Upper lobe of left lung (tissue), 4 donors: ENCODE data around the gene YLPM1.

Source experiments
- EP300 ChIP-seq, 4 donors: sonication (generic); formaldehyde crosslinking; IDR thresholded peaks; one replicate each; pipeline ENCODE4 v1.5.1; 2017; ENCODE audit warnings: antibody characterized with exemption in 4 of 4, control low read depth in 2 of 4
- POLR2A ChIP-seq, 4 donors: fragments of 450-650 bp; IDR thresholded peaks; one replicate each; pipeline ENCODE4 v1.5.1; 2016 to 2017; ENCODE audit warnings: antibody characterized with exemption in 4 of 4, mild to moderate bottlenecking in 2 of 4
- POLR2AphosphoS5 ChIP-seq, 2 donors: sonication (generic); formaldehyde crosslinking; IDR thresholded peaks; one replicate each; pipeline ENCODE4 v1.5.1; 2017; ENCODE audit warnings: antibody characterized with exemption in 2 of 2
- TF ChIP-seq, protein P1 (sequence below), 6 experiments: fragments of 450-650 bp in 4 of 6; fragments of 200-600 bp in 2 of 6; sonication (generic) in 2 of 6; IDR thresholded peaks; one replicate each; pipeline ENCODE4 v1.5.1; 2016 to 2019; ENCODE audit warnings: antibody characterized with exemption in 6 of 6

DNA sequence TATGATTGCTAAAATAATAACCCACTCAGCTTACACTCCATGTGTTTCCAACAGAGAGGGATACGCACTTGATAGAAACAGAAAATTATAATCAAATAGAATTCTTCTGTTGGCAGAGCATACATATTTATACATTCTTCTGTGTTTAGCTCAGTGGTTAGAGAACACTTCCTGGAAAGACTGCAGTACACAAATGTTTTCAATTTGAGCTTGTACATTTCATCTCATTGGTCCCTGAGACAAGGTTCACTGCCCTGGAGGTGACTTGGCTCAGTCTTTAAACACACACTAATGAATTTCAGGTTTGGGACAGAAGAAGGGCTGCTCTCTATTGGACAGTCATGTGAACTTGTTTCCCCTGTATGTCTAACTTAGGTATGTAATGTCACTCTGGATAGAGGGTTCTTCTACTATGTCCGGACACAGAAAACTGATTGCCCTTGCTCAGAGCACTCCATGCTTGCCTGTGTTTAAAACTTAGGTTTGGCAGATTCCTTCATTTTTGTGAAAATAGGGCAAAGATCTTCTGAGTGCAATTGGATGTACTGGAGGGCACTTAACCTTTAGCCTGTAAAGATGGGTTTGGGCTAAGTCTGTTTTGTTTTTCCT lies 89.9 kb downstream of the YLPM1 start:
- TF ChIP-seq, protein P1, sequence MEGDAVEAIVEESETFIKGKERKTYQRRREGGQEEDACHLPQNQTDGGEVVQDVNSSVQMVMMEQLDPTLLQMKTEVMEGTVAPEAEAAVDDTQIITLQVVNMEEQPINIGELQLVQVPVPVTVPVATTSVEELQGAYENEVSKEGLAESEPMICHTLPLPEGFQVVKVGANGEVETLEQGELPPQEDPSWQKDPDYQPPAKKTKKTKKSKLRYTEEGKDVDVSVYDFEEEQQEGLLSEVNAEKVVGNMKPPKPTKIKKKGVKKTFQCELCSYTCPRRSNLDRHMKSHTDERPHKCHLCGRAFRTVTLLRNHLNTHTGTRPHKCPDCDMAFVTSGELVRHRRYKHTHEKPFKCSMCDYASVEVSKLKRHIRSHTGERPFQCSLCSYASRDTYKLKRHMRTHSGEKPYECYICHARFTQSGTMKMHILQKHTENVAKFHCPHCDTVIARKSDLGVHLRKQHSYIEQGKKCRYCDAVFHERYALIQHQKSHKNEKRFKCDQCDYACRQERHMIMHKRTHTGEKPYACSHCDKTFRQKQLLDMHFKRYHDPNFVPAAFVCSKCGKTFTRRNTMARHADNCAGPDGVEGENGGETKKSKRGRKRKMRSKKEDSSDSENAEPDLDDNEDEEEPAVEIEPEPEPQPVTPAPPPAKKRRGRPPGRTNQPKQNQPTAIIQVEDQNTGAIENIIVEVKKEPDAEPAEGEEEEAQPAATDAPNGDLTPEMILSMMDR (IDR thresholded peaks at IDR 0.05): no peak
- TF ChIP-seq POLR2A (IDR thresholded peaks at IDR 0.05) (no peak), POLR2AphosphoS5 (IDR thresholded peaks at IDR 0.05) (no peak), EP300 (IDR thresholded peaks at IDR 0.05) (no peak)
